Esophagus muscularis mucosa (tissue), 4 donors: ENCODE data around the gene NTM. TPM values are rescaled to one million over a fixed set of nuclear protein-coding genes. Genes with fewer than 3 reads are reported as not detected.

Source experiments
- DNase-seq: peaks from one replicate; pipeline ENCODE4 v3.0.0-alpha.2; 2017; ENCODE audit errors: extremely low spot score
- H3K27ac ChIP-seq, 4 donors: fragments of 200-600 bp; sonication (generic); replicated peaks in 1 of 4; 1 replicate in 3 of 4; 2 replicates in 1 of 4; pipeline ENCODE4 v1.5.1; 2016 to 2019; ENCODE audit warnings: mild to moderate bottlenecking in 1 of 4
- H3K27me3 ChIP-seq, 4 donors: fragments of 200-600 bp; sonication (generic); one replicate each; pipeline versions ENCODE4 v1.5.1 to v1.6.0; 2016 to 2019
- H3K36me3 ChIP-seq, 4 donors: fragments of 200-600 bp; sonication (generic); one replicate each; pipeline ENCODE4 v1.5.1; 2016 to 2019
- H3K4me1 ChIP-seq, 4 donors: fragments of 200-600 bp; sonication (generic); one replicate each; pipeline ENCODE4 v1.5.1; 2016 to 2019
- H3K4me3 ChIP-seq, 4 donors: fragments of 200-600 bp; sonication (generic); 1 replicate in 2 of 4; 2 replicates in 2 of 4; pipeline ENCODE4 v1.5.1; 2016 to 2019; ENCODE audit warnings: mild to moderate bottlenecking in 4 of 4, moderate library complexity in 1 of 4
- H3K9me3 ChIP-seq, 4 donors: fragments of 200-600 bp; sonication (generic); 1 replicate in 3 of 4; 2 replicates in 1 of 4; pipeline ENCODE4 v1.5.1; 2016 to 2019
- EP300 ChIP-seq: sonication (generic); formaldehyde crosslinking; IDR thresholded peaks from one replicate; pipeline ENCODE4 v1.6.1; 2017; ENCODE audit warnings: antibody characterized with exemption
- POLR2A ChIP-seq: fragments of 450-650 bp; IDR thresholded peaks from one replicate; pipeline ENCODE4 v1.6.1; 2017; ENCODE audit warnings: antibody characterized with exemption, moderate library complexity, mild to moderate bottlenecking, low read depth
- POLR2AphosphoS5 ChIP-seq, 2 donors: sonication (generic); formaldehyde crosslinking; IDR thresholded peaks; one replicate each; pipeline ENCODE4 v1.6.1; 2017; ENCODE audit warnings: antibody characterized with exemption in 2 of 2
- WGBS: methylation state at CpG from one replicate; pipeline ENCODE4 v1.1.5; 2018; 5-methylcytosine and 5-hydroxymethylcytosine counted together
- intact Hi-C: fragments of 100-400 bp; cut with DNase I; formaldehyde crosslinking; loops from one replicate; pipeline ENCODE4 v1.15.1; 2023
- total RNA-seq, 4 donors: library from RNA; depleted of rRNA; stranded (reverse); fragments of >200 nt; gene quantifications; one replicate each; pipeline versions ENCODE4 v1.1.0 to v1.2.1, GENCODE V29; 2016
- TF ChIP-seq, protein P1 (sequence below), 3 experiments: fragments of 200-600 bp in 2 of 3; fragments of 450-650 bp in 1 of 3; sonication (generic) in 2 of 3; IDR thresholded peaks; one replicate each; pipeline ENCODE4 v1.5.1; 2017 to 2019; ENCODE audit warnings: antibody characterized with exemption in 3 of 3, mild to moderate bottlenecking in 2 of 3, moderate library complexity in 1 of 3

The NTM gene
- total RNA-seq, 4 donors from 2014 or later = 5.6 to 25.3 (median 8.3) TPM

DNA sequence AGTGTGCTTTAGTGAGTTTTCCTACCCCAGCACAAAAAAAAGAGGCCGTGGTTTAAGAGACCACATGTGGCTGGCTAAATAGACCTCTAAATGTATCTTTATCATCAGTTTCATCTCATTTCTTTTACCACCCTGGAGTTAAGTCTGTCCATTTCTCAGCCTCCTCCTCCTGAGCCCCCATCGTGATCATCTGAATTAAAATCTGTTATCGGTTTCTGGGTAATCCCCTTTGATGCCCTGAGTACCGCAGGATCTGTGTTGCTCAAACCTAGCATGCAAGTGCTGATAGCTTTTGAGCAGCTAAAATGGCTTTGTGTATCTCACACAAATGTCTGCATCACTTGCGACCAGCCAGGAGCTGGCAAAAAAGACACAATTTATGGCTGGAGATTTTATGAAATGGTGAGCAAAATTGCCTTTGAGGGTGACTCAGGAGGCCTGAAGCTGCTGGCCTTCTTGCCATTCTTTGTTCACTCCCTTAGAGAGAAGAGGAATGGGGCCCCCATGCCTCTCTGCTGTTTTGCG, 236.5 kb downstream of the NTM start:
- WGBS = 88% methylated on average over 6 of the region's 6 CpGs
- H3K27me3 ChIP-seq = peaks cover 0 to 10% (median 0%) of the 10 kb centered on the region in 4 donors
- no peak overlapping the region for H3K27ac ChIP-seq
- intact Hi-C loops = no loop called here
- no peak overlapping the region for H3K4me3 ChIP-seq
- TF ChIP-seq POLR2A = no peak
- TF ChIP-seq EP300 = no peak
- TF ChIP-seq POLR2AphosphoS5 (IDR thresholded peaks at IDR 0.05) = no peak
- TF ChIP-seq, protein P1, sequence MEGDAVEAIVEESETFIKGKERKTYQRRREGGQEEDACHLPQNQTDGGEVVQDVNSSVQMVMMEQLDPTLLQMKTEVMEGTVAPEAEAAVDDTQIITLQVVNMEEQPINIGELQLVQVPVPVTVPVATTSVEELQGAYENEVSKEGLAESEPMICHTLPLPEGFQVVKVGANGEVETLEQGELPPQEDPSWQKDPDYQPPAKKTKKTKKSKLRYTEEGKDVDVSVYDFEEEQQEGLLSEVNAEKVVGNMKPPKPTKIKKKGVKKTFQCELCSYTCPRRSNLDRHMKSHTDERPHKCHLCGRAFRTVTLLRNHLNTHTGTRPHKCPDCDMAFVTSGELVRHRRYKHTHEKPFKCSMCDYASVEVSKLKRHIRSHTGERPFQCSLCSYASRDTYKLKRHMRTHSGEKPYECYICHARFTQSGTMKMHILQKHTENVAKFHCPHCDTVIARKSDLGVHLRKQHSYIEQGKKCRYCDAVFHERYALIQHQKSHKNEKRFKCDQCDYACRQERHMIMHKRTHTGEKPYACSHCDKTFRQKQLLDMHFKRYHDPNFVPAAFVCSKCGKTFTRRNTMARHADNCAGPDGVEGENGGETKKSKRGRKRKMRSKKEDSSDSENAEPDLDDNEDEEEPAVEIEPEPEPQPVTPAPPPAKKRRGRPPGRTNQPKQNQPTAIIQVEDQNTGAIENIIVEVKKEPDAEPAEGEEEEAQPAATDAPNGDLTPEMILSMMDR (IDR thresholded peaks at IDR 0.05) = no peak
- no peaks in the 10 kb centered on the region for H3K36me3 ChIP-seq
- no peaks in the 10 kb centered on the region for H3K4me1 ChIP-seq
- no peak for DNase-seq
- H3K9me3 ChIP-seq = no peaks in the 10 kb centered on the region

GRCh38 chr11:131609337-131609736, 238.9 kb downstream of the NTM start:
- intact Hi-C loops = no loop called here
- peaks cover 0 to 15% (median 0%) of the 10 kb centered on the region in 4 donors for H3K27me3 ChIP-seq
- WGBS = 75% methylated on average over 4 of the region's 4 CpGs
- H3K27ac ChIP-seq = no peak overlapping the region
- no peak overlapping the region for H3K4me3 ChIP-seq
- no peaks in the 10 kb centered on the region for H3K9me3 ChIP-seq
- no peaks in the 10 kb centered on the region for H3K36me3 ChIP-seq
- no peak for DNase-seq
- H3K4me1 ChIP-seq = no peaks in the 10 kb centered on the region
- TF ChIP-seq EP300 = no peak
- no peak for TF ChIP-seq POLR2AphosphoS5 (IDR thresholded peaks at IDR 0.05)
- TF ChIP-seq POLR2A = no peak
- TF ChIP-seq, protein P1 (IDR thresholded peaks at IDR 0.05) = no peak

GRCh38 chr11:131609921-131610320, 239.5 kb downstream of the NTM start:
- intact Hi-C loops = no loop called here
- H3K27me3 ChIP-seq = peaks cover 0 to 15% (median 0%) of the 10 kb centered on the region in 4 donors
- TF ChIP-seq, protein P1 (IDR thresholded peaks at IDR 0.05) = no peak
- TF ChIP-seq POLR2A (no peak), POLR2AphosphoS5 (IDR thresholded peaks at IDR 0.05) (no peak), EP300 (no peak)
- no peak overlapping the region for H3K27ac ChIP-seq
- H3K36me3 ChIP-seq = no peaks in the 10 kb centered on the region
- no peaks in the 10 kb centered on the region for H3K4me1 ChIP-seq
- no peak for DNase-seq
- 87% methylated on average over 3 of the region's 3 CpGs for WGBS
- H3K4me3 ChIP-seq = no peak overlapping the region
- no peaks in the 10 kb centered on the region for H3K9me3 ChIP-seq

- intact Hi-C loops = no loop called here
- H3K4me3 ChIP-seq = no peak overlapping the region
- no peak overlapping the region for H3K27ac ChIP-seq
- TF ChIP-seq POLR2A (no peak), POLR2AphosphoS5 (IDR thresholded peaks at IDR 0.05) (no peak)
- 79% methylated on average over 6 of the region's 6 CpGs for WGBS
- H3K9me3 ChIP-seq = no peaks in the 10 kb centered on the region
- no peaks in the 10 kb centered on the region for H3K4me1 ChIP-seq
- DNase-seq = no peak
- peaks cover 0 to 15% (median 0%) of the 10 kb centered on the region in 4 donors for H3K27me3 ChIP-seq
- no peaks in the 10 kb centered on the region for H3K36me3 ChIP-seq
Observed at GRCh38 chr11:131611322-131611721, 240.9 kb downstream of the NTM start.

GRCh38 chr11:131612533-131612932, 242.1 kb downstream of the NTM start:
- TF ChIP-seq, protein P1 (IDR thresholded peaks at IDR 0.05) = no peak
- no peak for TF ChIP-seq POLR2A
- TF ChIP-seq EP300 = no peak
- TF ChIP-seq POLR2AphosphoS5 (IDR thresholded peaks at IDR 0.05) = no peak
- Histone ChIP-seq H3K36me3 (no peaks in the 10 kb centered on the region), H3K27me3 (peaks cover 0 to 15% (median 0%) of the 10 kb centered on the region in 4 donors), H3K27ac (no peak overlapping the region), H3K4me1 (no peaks in the 10 kb centered on the region), H3K4me3 (no peak overlapping the region), H3K9me3 (no peaks in the 10 kb centered on the region)
- no peak for DNase-seq
- intact Hi-C loops = no loop called here
- WGBS = 82% methylated on average over 5 of the region's 5 CpGs
